ENCODE data around the gene SLC24A3.

SLC24A3 gene

GRCh38 chr20:19212469-19212815, at the start of gene SLC24A3:
Gene SLC24A3 (plus strand): TSS chr20:19212642.
- DNase-seq = no peak

GRCh38 chr20:19170148-19170547, 42.3 kb upstream of the SLC24A3 start:
- no peak for DNase-seq

GRCh38 chr20:19172637-19173036, 39.8 kb upstream of the SLC24A3 start:
- DNase-seq = no peak

GRCh38 chr20:19176470-19177052, 35.9 kb upstream of the SLC24A3 start:
- DNase-seq = no peak

- no peak for DNase-seq
Observed at GRCh38 chr20:19181552-19181951, 30.9 kb upstream of the SLC24A3 start.

GRCh38 chr20:19185083-19185482, 27.4 kb upstream of the SLC24A3 start:
- DNase-seq = no peak

- no peak for DNase-seq
Observed at GRCh38 chr20:19193349-19193748, 19.1 kb upstream of the SLC24A3 start.

- peak; percentile 24 to 33 for DNase-seq
Observed at GRCh38 chr20:19205981-19206396, 6.5 kb upstream of the SLC24A3 start.

- DNase-seq = no peak
Observed at GRCh38 chr20:19207541-19207940, 4.9 kb upstream of the SLC24A3 start.

- no peak for DNase-seq
Observed at GRCh38 chr20:19210391-19211155, 1.9 kb upstream of the SLC24A3 start.

GRCh38 chr20:19211252-19211651, 1.2 kb upstream of the SLC24A3 start:
- DNase-seq = no peak

- peak in 1 of 2 donors; percentile 22 for DNase-seq
Observed at GRCh38 chr20:19211661-19212468, 577 bp upstream of the SLC24A3 start.

GRCh38 chr20:19212821-19213502, 520 bp downstream of the SLC24A3 start:
- DNase-seq = peak; percentile 19 to 44

- no peak for DNase-seq
Observed at GRCh38 chr20:19213946-19214490, 1.6 kb downstream of the SLC24A3 start.

GRCh38 chr20:19218411-19218810, 6.0 kb downstream of the SLC24A3 start:
- no peak for DNase-seq

GRCh38 chr20:19222520-19223040, 10.1 kb downstream of the SLC24A3 start:
- no peak for DNase-seq

- DNase-seq = no peak
Observed at GRCh38 chr20:19223640-19224039, 11.2 kb downstream of the SLC24A3 start.

GRCh38 chr20:19231359-19232035, 19.1 kb downstream of the SLC24A3 start:
- no peak for DNase-seq

- no peak for DNase-seq
Observed at GRCh38 chr20:19232997-19233794, 20.8 kb downstream of the SLC24A3 start.

GRCh38 chr20:19236371-19237055, 24.1 kb downstream of the SLC24A3 start:
- DNase-seq = no peak

All from hippocampal formation (tissue), 2 donors.